Activated naive CD8-positive, alpha-beta T cell treated with anti-CD3 and anti-CD28 coated beads, Interleukin-2, amount 50 U/mL, for 24 hours (primary cell): ENCODE data around the gene KRT2.
A peak's percentile ranks its signal among the peaks of the same experiment; 100 is the strongest.

ENCODE experiments used
- ATAC-seq: fragments of 150-1000 bp; cut with Tn5 transposase; one replicate; pipeline ENCODE4 v1.10.0; 2021
- DNase-seq: peaks from one replicate; pipeline ENCODE4 v3.0.0; 2021
- H3K27ac Mint-ChIP-seq: one replicate; pipeline ENCODE4 v1.8.0; 2021; ENCODE audit warnings: mild to moderate bottlenecking, mixed read lengths
- H3K27me3 Mint-ChIP-seq: one replicate; pipeline ENCODE4 v1.8.0; 2021; ENCODE audit warnings: mixed read lengths
- H3K36me3 Mint-ChIP-seq: one replicate; pipeline ENCODE4 v1.8.0; 2021; ENCODE audit warnings: low read depth, mixed read lengths
- H3K4me1 Mint-ChIP-seq: one replicate; pipeline ENCODE4 v1.8.0; 2021; ENCODE audit warnings: mixed read lengths
- H3K4me3 Mint-ChIP-seq: one replicate; pipeline ENCODE4 v1.8.0; 2021; ENCODE audit warnings: mild to moderate bottlenecking, moderate library complexity, mixed read lengths
- H3K9me3 Mint-ChIP-seq: one replicate; pipeline ENCODE4 v1.8.0; 2021; ENCODE audit warnings: mixed read lengths

Gene KRT2

GRCh38 chr12:52647601-52648000, 4.4 kb downstream of the KRT2 start:
- Mint-ChIP-seq H3K27ac (no peak overlapping the region), H3K36me3 (no peaks in the 10 kb centered on the region), H3K4me1 (peaks cover 53% of the 10 kb centered on the region), H3K9me3 (no peaks in the 10 kb centered on the region), H3K4me3 (no peak overlapping the region), H3K27me3 (no peaks in the 10 kb centered on the region)
- DNase-seq (no peak), ATAC-seq (no peak)

GRCh38 chr12:52646613-52647012, 5.4 kb downstream of the KRT2 start:
- Mint-ChIP-seq H3K36me3 (no peaks in the 10 kb centered on the region), H3K4me3 (no peak overlapping the region), H3K27me3 (no peaks in the 10 kb centered on the region), H3K27ac (no peak overlapping the region), H3K4me1 (peaks cover 61% of the 10 kb centered on the region), H3K9me3 (no peaks in the 10 kb centered on the region)
- DNase-seq (no peak), ATAC-seq (no peak)

GRCh38 chr12:52645982-52646381, 6.0 kb downstream of the KRT2 start:
- Mint-ChIP-seq H3K27ac (no peak overlapping the region), H3K4me3 (no peak overlapping the region), H3K9me3 (no peaks in the 10 kb centered on the region), H3K36me3 (no peaks in the 10 kb centered on the region), H3K4me1 (peaks cover 65% of the 10 kb centered on the region), H3K27me3 (no peaks in the 10 kb centered on the region)
- ATAC-seq (no peak), DNase-seq (no peak)

- Mint-ChIP-seq H3K27ac (peak overlapping the region; percentile 73), H3K27me3 (no peaks in the 10 kb centered on the region), H3K36me3 (no peaks in the 10 kb centered on the region), H3K9me3 (no peaks in the 10 kb centered on the region), H3K4me1 (peaks cover 67% of the 10 kb centered on the region), H3K4me3 (no peak overlapping the region)
- ATAC-seq (peak; percentile 76), DNase-seq (no peak)
These were observed 6.8 kb downstream of the KRT2 start for GRCh38 chr12:52645120-52645761.

- no peak overlapping the region for H3K4me3 Mint-ChIP-seq
- no peaks in the 10 kb centered on the region for H3K27me3 Mint-ChIP-seq
- no peak overlapping the region for H3K27ac Mint-ChIP-seq
- no peak for DNase-seq
- H3K9me3 Mint-ChIP-seq: no peaks in the 10 kb centered on the region
- no peak for ATAC-seq
- H3K36me3 Mint-ChIP-seq: no peaks in the 10 kb centered on the region
- H3K4me1 Mint-ChIP-seq: peaks cover 62% of the 10 kb centered on the region
These were observed 8.0 kb downstream of the KRT2 start for GRCh38 chr12:52644078-52644415.

- ATAC-seq: no peak
- H3K4me1 Mint-ChIP-seq: peaks cover 58% of the 10 kb centered on the region
- no peak overlapping the region for H3K27ac Mint-ChIP-seq
- no peaks in the 10 kb centered on the region for H3K27me3 Mint-ChIP-seq
- no peak overlapping the region for H3K4me3 Mint-ChIP-seq
- H3K36me3 Mint-ChIP-seq: no peaks in the 10 kb centered on the region
- no peak for DNase-seq
- no peaks in the 10 kb centered on the region for H3K9me3 Mint-ChIP-seq
These were observed 8.6 kb downstream of the KRT2 start for GRCh38 chr12:52643233-52644077.

GRCh38 chr12:52641468-52641867, 10.5 kb downstream of the KRT2 start:
- Mint-ChIP-seq H3K4me1 (peaks cover 46% of the 10 kb centered on the region), H3K9me3 (no peaks in the 10 kb centered on the region), H3K27ac (no peak overlapping the region), H3K36me3 (no peaks in the 10 kb centered on the region), H3K4me3 (no peak overlapping the region), H3K27me3 (no peaks in the 10 kb centered on the region)
- ATAC-seq (no peak), DNase-seq (no peak)

- H3K36me3 Mint-ChIP-seq: no peaks in the 10 kb centered on the region
- no peaks in the 10 kb centered on the region for H3K9me3 Mint-ChIP-seq
- no peak for ATAC-seq
- no peak for DNase-seq
- H3K27me3 Mint-ChIP-seq: no peaks in the 10 kb centered on the region
- H3K4me3 Mint-ChIP-seq: no peak overlapping the region
- H3K27ac Mint-ChIP-seq: no peak overlapping the region
- H3K4me1 Mint-ChIP-seq: peaks cover 43% of the 10 kb centered on the region
These were observed 14.7 kb downstream of the KRT2 start for GRCh38 chr12:52637299-52637698.

GRCh38 chr12:52636592-52637258, 15.3 kb downstream of the KRT2 start:
- no peaks in the 10 kb centered on the region for H3K9me3 Mint-ChIP-seq
- H3K4me1 Mint-ChIP-seq: peaks cover 44% of the 10 kb centered on the region

GRCh38 chr12:52636189-52636588, 15.8 kb downstream of the KRT2 start:
- DNase-seq: no peak
- H3K36me3 Mint-ChIP-seq: no peaks in the 10 kb centered on the region
- H3K9me3 Mint-ChIP-seq: no peaks in the 10 kb centered on the region
- H3K4me1 Mint-ChIP-seq: peaks cover 43% of the 10 kb centered on the region
- no peaks in the 10 kb centered on the region for H3K27me3 Mint-ChIP-seq
- H3K27ac Mint-ChIP-seq: no peak overlapping the region
- no peak overlapping the region for H3K4me3 Mint-ChIP-seq
- ATAC-seq: no peak

More at GRCh38 chr12:52636592-52637258, 15.3 kb downstream of the KRT2 start:
- no peak for ATAC-seq
- DNase-seq: no peak
- Mint-ChIP-seq H3K36me3 (no peaks in the 10 kb centered on the region), H3K4me3 (no peak overlapping the region), H3K27ac (no peak overlapping the region), H3K27me3 (no peaks in the 10 kb centered on the region)

- no peak overlapping the region for H3K27ac Mint-ChIP-seq
- no peaks in the 10 kb centered on the region for H3K9me3 Mint-ChIP-seq
- H3K36me3 Mint-ChIP-seq: no peaks in the 10 kb centered on the region
- no peak overlapping the region for H3K4me3 Mint-ChIP-seq
- no peaks in the 10 kb centered on the region for H3K27me3 Mint-ChIP-seq
- ATAC-seq (no peak), DNase-seq (no peak)
- H3K4me1 Mint-ChIP-seq: peaks cover 56% of the 10 kb centered on the region
These were observed 17.6 kb downstream of the KRT2 start for GRCh38 chr12:52634266-52635056.

- no peak for ATAC-seq
- Mint-ChIP-seq H3K36me3 (no peaks in the 10 kb centered on the region), H3K4me1 (peaks cover 58% of the 10 kb centered on the region), H3K4me3 (no peak overlapping the region), H3K27me3 (no peaks in the 10 kb centered on the region), H3K27ac (peak overlapping the region; percentile 38), H3K9me3 (no peaks in the 10 kb centered on the region)
- no peak for DNase-seq
These were observed 18.6 kb downstream of the KRT2 start for GRCh38 chr12:52633383-52633782.

GRCh38 chr12:52632656-52633055, 19.4 kb downstream of the KRT2 start:
- Mint-ChIP-seq H3K27me3 (no peaks in the 10 kb centered on the region), H3K4me1 (peaks cover 60% of the 10 kb centered on the region), H3K4me3 (no peak overlapping the region), H3K36me3 (no peaks in the 10 kb centered on the region), H3K9me3 (no peaks in the 10 kb centered on the region), H3K27ac (no peak overlapping the region)
- ATAC-seq: no peak
- DNase-seq: no peak

GRCh38 chr12:52631676-52632459, 20.1 kb downstream of the KRT2 start:
- Mint-ChIP-seq H3K36me3 (no peaks in the 10 kb centered on the region), H3K4me3 (no peak overlapping the region), H3K27me3 (no peaks in the 10 kb centered on the region), H3K9me3 (no peaks in the 10 kb centered on the region), H3K4me1 (peaks cover 64% of the 10 kb centered on the region), H3K27ac (no peak overlapping the region)
- no peak for DNase-seq
- ATAC-seq: no peak
